H1 (cell line): ENCODE measurements around the gene DOCK1. TPM values are rescaled to one million over a fixed set of nuclear protein-coding genes. Genes with fewer than 3 reads are reported as not detected.
A peak's percentile ranks its signal among the peaks of the same experiment; 100 is the strongest.

Source experiments
- CTCF ChIA-PET: fragments of 300-600 bp; sonication (Branson Sonifier 250); formaldehyde crosslinking; loops from one replicate; lab custom pipeline; 2021; ENCODE audit not compliant: partially characterized antibody; lab: Charles Lee
- POLR2A ChIA-PET: fragments of 300-600 bp; sonication (Branson Sonifier 250); formaldehyde crosslinking; loops from one replicate; lab custom pipeline; 2021; ENCODE audit warnings: inconsistent platforms; ENCODE audit not compliant: partially characterized antibody; lab: Charles Lee
- DNase-seq, 2 experiments: peaks; one replicate each; pipeline versions ENCODE4 v3.0.0 to v3.0.0-alpha.2; 2010 to 2022; ENCODE audit warnings: low spot score in 2 of 2, low read depth in 1 of 2, mixed read lengths in 1 of 2
- FAIRE-seq: peaks from 2 replicates; lab custom pipeline; 2011; peaks lifted over from hg19 to GRCh38; lab: Jason Lieb, UNC
- H2AFZ ChIP-seq: 2 replicates; pipeline ENCODE4 v1.8.1; 2012; ENCODE audit warnings: low read length, inconsistent platforms
- H2AK5ac ChIP-seq: 2 replicates; pipeline ENCODE4 v1.6.1; 2013; ENCODE audit warnings: low read depth, low read length
- H2BK120ac ChIP-seq: replicated peaks from 2 replicates; pipeline ENCODE3; 2013; ENCODE audit warnings: low read depth, low read length, inconsistent platforms
- H2BK12ac ChIP-seq: 2 replicates; pipeline ENCODE4 v1.6.1; 2013; ENCODE audit warnings: low read depth, low read length
- H2BK15ac ChIP-seq: 2 replicates; pipeline ENCODE4 v1.6.1; 2013; ENCODE audit warnings: low read length
- H2BK20ac ChIP-seq: 2 replicates; pipeline ENCODE4 v1.6.1; 2013; ENCODE audit warnings: low read length
- H2BK5ac ChIP-seq: 2 replicates; pipeline ENCODE4 v1.6.1; 2013; ENCODE audit warnings: low read depth, low read length
- H3K14ac ChIP-seq: 2 replicates; pipeline ENCODE4 v1.6.1; 2013; ENCODE audit warnings: inconsistent platforms; ENCODE audit not compliant: insufficient read length
- H3K18ac ChIP-seq: 2 replicates; pipeline ENCODE4 v1.6.1; 2013; ENCODE audit warnings: low read length; ENCODE audit errors: extremely low read depth
- H3K23ac ChIP-seq: 2 replicates; pipeline ENCODE4 v1.6.1; 2013; ENCODE audit warnings: inconsistent platforms; ENCODE audit not compliant: insufficient read length
- H3K23me2 ChIP-seq: 2 replicates; pipeline ENCODE4 v1.6.1; 2013; ENCODE audit warnings: low read depth, low read length
- H3K27ac ChIP-seq: 2 replicates; pipeline ENCODE4 v1.6.1; 2011; ENCODE audit warnings: low read depth, low read length, inconsistent platforms
- H3K27me3 ChIP-seq, 4 experiments: replicated peaks in 1 of 4; 1 replicate in 1 of 4; 2 replicates in 3 of 4; pipeline versions ENCODE4 v1.6.1 to v1.8.1; 2011 to 2013; ENCODE audit warnings: low read length in 3 of 4, mild to moderate bottlenecking in 3 of 4, inconsistent platforms in 2 of 4, mixed read lengths in 2 of 4, moderate library complexity in 1 of 4; ENCODE audit not compliant: control insufficient read depth in 3 of 4, insufficient read depth in 3 of 4; ENCODE audit errors: extremely low read depth in 1 of 4
- H3K36me3 ChIP-seq, 4 experiments: 2 replicates each; pipeline versions ENCODE4 v1.6.1 to v1.8.1; 2011 to 2013; ENCODE audit warnings: mild to moderate bottlenecking in 4 of 4, low read length in 3 of 4, moderate library complexity in 2 of 4, control low read depth in 1 of 4, inconsistent platforms in 1 of 4; ENCODE audit not compliant: insufficient read depth in 4 of 4, control insufficient read depth in 2 of 4
- H3K4ac ChIP-seq: replicated peaks from 2 replicates; pipeline ENCODE3; 2013; ENCODE audit warnings: low read length, low read depth, mixed read lengths, inconsistent platforms; ENCODE audit not compliant: insufficient read length
- H3K4me1 ChIP-seq, 4 experiments: replicated peaks in 1 of 4; 1 replicate in 1 of 4; 2 replicates in 3 of 4; pipeline versions ENCODE4 v1.6.1 to v1.8.1; 2011 to 2013; ENCODE audit warnings: low read length in 3 of 4, inconsistent platforms in 2 of 4, mixed read lengths in 1 of 4; ENCODE audit not compliant: insufficient read depth in 4 of 4, control insufficient read depth in 3 of 4
- H3K4me2 ChIP-seq, 2 experiments: 2 replicates each; pipeline versions ENCODE4 v1.6.1 to v1.8.1; 2011 to 2013; ENCODE audit warnings: low read depth in 2 of 2, low read length in 2 of 2, control low read depth in 1 of 2, inconsistent platforms in 1 of 2, mild to moderate bottlenecking in 1 of 2; ENCODE audit not compliant: insufficient read depth in 1 of 2
- H3K4me3 ChIP-seq, 4 experiments: fragments of 200-600, 300-600 bp in 1 of 4; sonication (generic), shearing (Covaris generic), sonication (Bioruptor Twin) in 1 of 4; 2 replicates each; pipeline versions ENCODE4 v1.5.1 to v1.8.1; 2011 to 2016; ENCODE audit warnings: low read length in 4 of 4, low read depth in 3 of 4, control low read depth in 2 of 4, inconsistent platforms in 2 of 4, mild to moderate bottlenecking in 2 of 4, mixed read lengths in 1 of 4, moderate library complexity in 1 of 4; ENCODE audit not compliant: insufficient read depth in 2 of 4; ENCODE audit errors: extremely low read depth in 1 of 4
- H3K56ac ChIP-seq: replicated peaks from 2 replicates; pipeline ENCODE3; 2013; ENCODE audit warnings: low read depth, mild to moderate bottlenecking, mixed read lengths, low read length, inconsistent platforms; ENCODE audit not compliant: insufficient read length
- H3K79me1 ChIP-seq: 2 replicates; pipeline ENCODE4 v1.6.1; 2013; ENCODE audit warnings: low read depth, low read length, control low read depth
- H3K79me2 ChIP-seq, 2 experiments: 2 replicates each; pipeline versions ENCODE4 v1.6.1 to v1.8.1; 2012 to 2013; ENCODE audit warnings: low read length in 2 of 2, mild to moderate bottlenecking in 2 of 2, inconsistent platforms in 1 of 2; ENCODE audit not compliant: insufficient read depth in 2 of 2, control insufficient read depth in 1 of 2
- H3K9ac ChIP-seq, 4 experiments: replicated peaks in 1 of 4; 1 replicate in 1 of 4; 2 replicates in 3 of 4; pipeline versions ENCODE4 v1.6.1 to v1.8.1; 2011 to 2013; ENCODE audit warnings: low read depth in 3 of 4, low read length in 3 of 4, control low read depth in 2 of 4, mild to moderate bottlenecking in 2 of 4, moderate library complexity in 2 of 4, inconsistent platforms in 1 of 4; ENCODE audit errors: extremely low read depth in 1 of 4
- H3K9me3 ChIP-seq, 2 experiments: 2 replicates each; pipeline versions ENCODE4 v1.6.1 to v1.8.1; 2012 to 2013; ENCODE audit warnings: mild to moderate bottlenecking in 2 of 2, moderate library complexity in 2 of 2, control low read depth in 1 of 2, inconsistent platforms in 1 of 2, low read depth in 1 of 2, low read length in 1 of 2, mixed read lengths in 1 of 2; ENCODE audit not compliant: insufficient read depth in 2 of 2
- H4K20me1 ChIP-seq, 2 experiments: replicated peaks in 1 of 2; 2 replicates each; pipeline versions ENCODE3 to v1.8.1; 2011 to 2013; ENCODE audit warnings: inconsistent platforms in 2 of 2, low read length in 2 of 2, mild to moderate bottlenecking in 1 of 2; ENCODE audit not compliant: insufficient read depth in 2 of 2, control insufficient read depth in 1 of 2
- H4K5ac ChIP-seq: 2 replicates; pipeline ENCODE4 v1.6.1; 2013; ENCODE audit warnings: low read length, low read depth, mixed read lengths, inconsistent platforms; ENCODE audit not compliant: insufficient read length
- H4K8ac ChIP-seq: 2 replicates; pipeline ENCODE4 v1.8.0; 2013; ENCODE audit warnings: mild to moderate bottlenecking, moderate library complexity, low read length, inconsistent platforms; ENCODE audit not compliant: insufficient read depth; ENCODE audit errors: extremely low read depth
- H4K91ac ChIP-seq: replicated peaks from 2 replicates; pipeline ENCODE3; 2013; ENCODE audit warnings: low read length, mixed read lengths, inconsistent platforms; ENCODE audit not compliant: insufficient read length
- ASH2L ChIP-seq: fragments of 200-600, 300-600 bp; sonication (generic); IDR thresholded peaks from one replicate; pipeline ENCODE4 v1.7.1; 2017; ENCODE audit warnings: low read length
- CBX8 ChIP-seq: fragments of 300-800, 300-1000 bp; sonication (generic); IDR thresholded peaks from 2 replicates; pipeline ENCODE4 v1.7.1; 2016; ENCODE audit warnings: low read depth, low read length, borderline replicate concordance
- CHD1 ChIP-seq: IDR thresholded peaks from 2 replicates; pipeline ENCODE4 v1.6.1; 2012; ENCODE audit warnings: low read depth, low read length, improper control_type of control experiment
- CTBP2 ChIP-seq: IDR thresholded peaks from 2 replicates; pipeline ENCODE4 v1.7.0; 2011; ENCODE audit warnings: borderline replicate concordance, mild to moderate bottlenecking, moderate library complexity, mixed read lengths, low read length; ENCODE audit not compliant: insufficient read depth, insufficient read length
- EGR1 ChIP-seq: IDR thresholded peaks from 2 replicates; pipeline ENCODE4 v1.6.1; 2011; ENCODE audit warnings: low read depth, low read length, borderline replicate concordance
- GABPA ChIP-seq: IDR thresholded peaks from 2 replicates; pipeline ENCODE4 v1.6.1; 2011; ENCODE audit warnings: mild to moderate bottlenecking, low read length, moderate library complexity, borderline replicate concordance; ENCODE audit not compliant: insufficient read depth
- HDAC6 ChIP-seq: IDR thresholded peaks from one replicate; pipeline ENCODE4 v1.7.1; 2012; ENCODE audit warnings: low read depth, mild to moderate bottlenecking, inconsistent platforms, low read length, moderate library complexity
- JUND ChIP-seq: IDR thresholded peaks from 2 replicates; pipeline ENCODE4 v1.6.1; 2011; ENCODE audit warnings: mild to moderate bottlenecking, improper control_type of control experiment, low read length
- POLR2A ChIP-seq, 2 experiments: IDR thresholded peaks; 1 replicate in 1 of 2; 2 replicates in 1 of 2; pipeline ENCODE4 v1.6.1; 2011; ENCODE audit warnings: low read depth in 2 of 2, low read length in 2 of 2, mild to moderate bottlenecking in 2 of 2; ENCODE audit errors: control extremely low read depth in 1 of 2
- RXRA ChIP-seq: IDR thresholded peaks from 2 replicates; pipeline ENCODE4 v1.6.1; 2011; ENCODE audit warnings: low read depth, mild to moderate bottlenecking, low read length, moderate library complexity; ENCODE audit not compliant: insufficient read depth
- WGBS, 2 experiments: shearing (Covaris generic) in 1 of 2; methylation state at CpG; one replicate each; pipeline versions ENCODE4 v1.1.6 to v1.1.7; 2013 to 2015; ENCODE audit warnings: low lambda C conversion rate in 2 of 2, mixed read lengths in 2 of 2, inconsistent platforms in 1 of 2, low coverage in 1 of 2, missing lambda C conversion rate in 1 of 2; ENCODE audit not compliant: insufficient replicate concordance in 2 of 2, insufficient coverage in 1 of 2, insufficient read length in 1 of 2; ENCODE audit errors: extremely low coverage in 1 of 2, missing lambda C conversion rate in 1 of 2; 5-methylcytosine and 5-hydroxymethylcytosine counted together
- polyA plus RNA-seq, 7 experiments: library from polyadenylated mRNA; depleted of rRNA in 3 of 7; stranded (reverse) in 5 of 7; unstranded in 2 of 7; fragments of >200 nt in 5 of 7; fragments of 200-250 nt in 2 of 7; gene quantifications; 1 replicate in 5 of 7; 2 replicates in 1 of 7; 4 replicates in 1 of 7; pipeline versions ENCODE4 v1.2.1 to v1.2.3, GENCODE V29; 2011 to 2013; ENCODE audit warnings: missing spikeins in 2 of 7, mixed read lengths in 2 of 7
- total RNA-seq: library from RNA; stranded (reverse); fragmentation: NEBNext Ultra II Directional; extraction: Animal tissue kit (Norgen Biotek cat#: 25700); gene quantifications from 2 replicates; pipeline ENCODE4 v1.2.1, GENCODE V29; 2021
- TF ChIP-seq, protein P1 (sequence below): IDR thresholded peaks from 2 replicates; pipeline ENCODE4 v1.6.1; 2012; ENCODE audit warnings: low read length, inconsistent platforms

DOCK1 gene
- total and polyA plus RNA-seq, 2 of the 8 experiments (the other 6 are each of a cell fraction or from before 2014, with no cell fraction given), result 11.6 to 53.0 TPM

DNA sequence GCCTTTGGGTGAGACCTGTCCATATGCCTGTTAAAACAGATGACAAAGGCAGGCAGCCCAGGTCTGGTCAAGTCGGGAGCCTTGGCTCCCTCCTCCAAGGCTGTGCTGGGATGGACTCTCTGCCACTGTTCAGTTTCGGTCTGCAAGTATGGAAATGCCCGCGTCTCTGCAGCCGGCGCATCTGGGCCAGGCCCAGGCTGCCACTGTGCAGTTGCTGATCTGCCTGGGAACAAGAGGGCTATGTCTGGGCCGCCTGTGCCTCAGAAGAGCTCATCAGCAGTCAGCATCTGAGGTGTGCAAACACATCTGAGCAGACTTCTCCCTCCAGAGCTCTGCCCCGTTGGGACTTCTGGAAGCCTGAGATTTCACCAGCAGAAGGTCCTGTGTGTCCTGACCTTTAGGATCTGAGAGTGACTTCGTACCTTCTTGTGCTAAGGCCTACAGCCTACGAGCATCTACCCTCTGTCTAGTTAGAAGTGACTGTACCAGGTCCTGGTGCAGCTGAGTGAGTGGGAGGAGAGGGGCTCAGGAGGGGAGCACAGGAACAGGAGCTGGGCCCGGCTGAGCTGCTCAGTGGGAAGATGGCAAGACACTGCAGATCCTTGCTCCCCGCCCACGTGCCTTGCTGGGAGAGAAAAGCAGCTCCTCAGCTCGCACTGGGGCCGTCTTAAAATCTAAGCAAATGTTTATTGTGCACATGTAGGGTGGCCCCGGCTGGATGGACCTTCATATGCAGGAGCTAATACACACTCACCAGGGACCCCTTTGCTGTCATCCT lies 50.9 kb downstream of the DOCK1 start:
- peaks cover 20% of the 10 kb centered on the region; the same call in 1 of the 2 replicates for H3K23me2 ChIP-seq
- no peak overlapping the region for H4K8ac ChIP-seq
- H3K4me3 ChIP-seq, result no peak overlapping the region
- no peak overlapping the region for H3K18ac ChIP-seq
- no peak overlapping the region for H3K4me2 ChIP-seq
- WGBS, 2 experiments, result 82% methylated on average over 16 of the region's 16 CpGs; no CpG with 5 or more reads in 1 of the 2 experiments
- H3K9me3 ChIP-seq, result peaks cover 6 to 15% of the 10 kb centered on the region in 2 experiments; a peak in 3 of 4 replicates
- H3K9ac ChIP-seq, result no peak overlapping the region; a peak in 1 of 7 replicates
- no peak overlapping the region for H3K27ac ChIP-seq
- FAIRE-seq (no peak), DNase-seq (no peak)
- no peak overlapping the region for H2BK12ac ChIP-seq
- H2BK120ac ChIP-seq, result no peak overlapping the region
- no peak overlapping the region for H3K23ac ChIP-seq
- no peak overlapping the region for H2AK5ac ChIP-seq
- 0 out of 2 replicates have a peak overlapping the region, but pooled peaks have one; percentile 12 for H2BK5ac ChIP-seq
- peaks cover 5 to 20% of the 10 kb centered on the region in 2 experiments for H4K20me1 ChIP-seq
- no peak overlapping the region for H4K5ac ChIP-seq
- peaks cover 0 to 10% (median 3%) of the 10 kb centered on the region in 4 experiments; a peak in 3 of 7 replicates for H3K4me1 ChIP-seq
- peaks cover 24 to 77% of the 10 kb centered on the region in 2 experiments for H3K79me2 ChIP-seq
- H4K91ac ChIP-seq, result no peak overlapping the region
- H3K56ac ChIP-seq, result no peak overlapping the region
- peak overlapping the region; percentile 63 for H3K14ac ChIP-seq
- H3K4ac ChIP-seq, result no peak overlapping the region
- no peak overlapping the region for H2BK15ac ChIP-seq
- POLR2A ChIA-PET, result no interaction called here
- no peak overlapping the region for H2BK20ac ChIP-seq
- no peak overlapping the region for H2AFZ ChIP-seq
- no peaks in the 10 kb centered on the region for H3K27me3 ChIP-seq
- H3K79me1 ChIP-seq, result peaks cover 6% of the 10 kb centered on the region; the same call in 1 of the 2 replicates
- CTCF ChIA-PET, result interaction anchor here (0.6 to 1.3 kb wide), 4 partner anchors 13 to 118 kb away, joined by 3 read pairs; no protein-coding TSS in a partner anchor
- no peaks in the 10 kb centered on the region; a peak in 1 of 8 replicates for H3K36me3 ChIP-seq
- TF ChIP-seq JUND (no peak), GABPA (no peak), RXRA (no peak), POLR2A (IDR thresholded peaks at IDR 0.05; ENCODE audit: control extremely low read depth in 1 of 2, low read depth in 2 of 2, low read length in 2 of 2) (no peak), HDAC6 (no peak), ASH2L (no peak), CBX8 (no peak), CHD1 (no peak), EGR1 (no peak), CTBP2 (no peak)
- TF ChIP-seq, protein P1, sequence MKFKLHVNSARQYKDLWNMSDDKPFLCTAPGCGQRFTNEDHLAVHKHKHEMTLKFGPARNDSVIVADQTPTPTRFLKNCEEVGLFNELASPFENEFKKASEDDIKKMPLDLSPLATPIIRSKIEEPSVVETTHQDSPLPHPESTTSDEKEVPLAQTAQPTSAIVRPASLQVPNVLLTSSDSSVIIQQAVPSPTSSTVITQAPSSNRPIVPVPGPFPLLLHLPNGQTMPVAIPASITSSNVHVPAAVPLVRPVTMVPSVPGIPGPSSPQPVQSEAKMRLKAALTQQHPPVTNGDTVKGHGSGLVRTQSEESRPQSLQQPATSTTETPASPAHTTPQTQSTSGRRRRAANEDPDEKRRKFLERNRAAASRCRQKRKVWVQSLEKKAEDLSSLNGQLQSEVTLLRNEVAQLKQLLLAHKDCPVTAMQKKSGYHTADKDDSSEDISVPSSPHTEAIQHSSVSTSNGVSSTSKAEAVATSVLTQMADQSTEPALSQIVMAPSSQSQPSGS, result no peak
